ENCODE data around the gene MGAT4C. TPM values are rescaled to one million over a fixed set of nuclear protein-coding genes. Genes with fewer than 3 reads are reported as not detected.

MGAT4C gene
- total and polyA plus RNA-seq, 7 donors = 0.06 to 0.16 (median 0.07) TPM; not detected in 4

- Histone ChIP-seq H3K27me3 (ENCODE audit: insufficient read depth in 3 of 3, low read length in 2 of 3) (no peaks in the 10 kb centered on the region), H3K27ac (no peak overlapping the region), H3K36me3 (ENCODE audit: insufficient read depth in 1 of 2, low read depth in 1 of 2) (no peaks in the 10 kb centered on the region), H3K4me3 (no peak overlapping the region), H3K9me3 (no peaks in the 10 kb centered on the region), H3K4me1 (no peaks in the 10 kb centered on the region)
- intact Hi-C loops (cut with DNase I) = no loop called here
- ATAC-seq (no peak), DNase-seq (no peak)
- 84 to 90% (median 86%) methylated on average over 5 of the region's 5 CpGs for WGBS, 3 donors
- TF ChIP-seq CTCF (IDR thresholded peaks at IDR 0.05) = no peak
Observed at GRCh38 chr12:85983601-85984000, 272.6 kb downstream of the MGAT4C start.

GRCh38 chr12:85979641-85980040 lies 276.6 kb downstream of the MGAT4C start:
- H3K9me3 ChIP-seq = no peaks in the 10 kb centered on the region
- H3K27me3 ChIP-seq (ENCODE audit: insufficient read depth in 3 of 3, low read length in 2 of 3) = no peaks in the 10 kb centered on the region
- ATAC-seq (no peak), DNase-seq (no peak)
- H3K4me3 ChIP-seq = no peak overlapping the region
- intact Hi-C loops (cut with DNase I) = no loop called here
- 69 to 77% (median 72%) methylated on average over 4 of the region's 4 CpGs for WGBS, 3 donors
- no peaks in the 10 kb centered on the region for H3K4me1 ChIP-seq
- no peak for TF ChIP-seq CTCF (IDR thresholded peaks at IDR 0.05)
- no peaks in the 10 kb centered on the region for H3K36me3 ChIP-seq (ENCODE audit: insufficient read depth in 1 of 2, low read depth in 1 of 2)
- no peak overlapping the region for H3K27ac ChIP-seq

GRCh38 chr12:85975716-85976115 lies 280.5 kb downstream of the MGAT4C start:
- Histone ChIP-seq H3K9me3 (no peaks in the 10 kb centered on the region), H3K27me3 (ENCODE audit: insufficient read depth in 3 of 3, low read length in 2 of 3) (no peaks in the 10 kb centered on the region), H3K4me1 (no peaks in the 10 kb centered on the region), H3K36me3 (ENCODE audit: insufficient read depth in 1 of 2, low read depth in 1 of 2) (no peaks in the 10 kb centered on the region), H3K27ac (no peak overlapping the region), H3K4me3 (no peak overlapping the region)
- WGBS, 3 donors = 64 to 77% (median 75%) methylated on average over 1 of the region's 1 CpG
- no peak for TF ChIP-seq CTCF (IDR thresholded peaks at IDR 0.05)
- ATAC-seq (no peak), DNase-seq (no peak)
- intact Hi-C loops (cut with DNase I) = no loop called here

- Histone ChIP-seq H3K27me3 (ENCODE audit: insufficient read depth in 3 of 3, low read length in 2 of 3) (no peaks in the 10 kb centered on the region), H3K36me3 (ENCODE audit: insufficient read depth in 1 of 2, low read depth in 1 of 2) (no peaks in the 10 kb centered on the region), H3K4me1 (no peaks in the 10 kb centered on the region), H3K9me3 (no peaks in the 10 kb centered on the region), H3K4me3 (no peak overlapping the region), H3K27ac (no peak overlapping the region)
- intact Hi-C loops (cut with DNase I) = no loop called here
- TF ChIP-seq CTCF (IDR thresholded peaks at IDR 0.05) = no peak
- ATAC-seq (no peak), DNase-seq (no peak)
Observed at GRCh38 chr12:85971800-85972199, 284.4 kb downstream of the MGAT4C start.

GRCh38 chr12:85968606-85969005 lies 287.6 kb downstream of the MGAT4C start:
- DNase-seq (no peak), ATAC-seq (no peak)
- no peaks in the 10 kb centered on the region for H3K9me3 ChIP-seq
- H3K4me3 ChIP-seq = no peak overlapping the region
- no peaks in the 10 kb centered on the region for H3K27me3 ChIP-seq (ENCODE audit: insufficient read depth in 3 of 3, low read length in 2 of 3)
- no peak overlapping the region for H3K27ac ChIP-seq
- intact Hi-C loops (cut with DNase I) = no loop called here
- 32 to 61% (median 57%) methylated on average over 1 of the region's 1 CpG for WGBS, 3 donors
- no peaks in the 10 kb centered on the region for H3K4me1 ChIP-seq
- H3K36me3 ChIP-seq (ENCODE audit: insufficient read depth in 1 of 2, low read depth in 1 of 2) = no peaks in the 10 kb centered on the region
- no peak for TF ChIP-seq CTCF (IDR thresholded peaks at IDR 0.05)
